Measurements from ENCODE around the gene DHRS1. TPM values are rescaled to one million over a fixed set of nuclear protein-coding genes. Genes with fewer than 3 reads are reported as not detected.
A peak's percentile ranks its signal among the peaks of the same experiment; 100 is the strongest.

DHRS1 gene
- total and polyA plus RNA-seq, 4 donors: 21.2 to 33.2 (median 28.5) TPM

- DNase-seq: no peak
- Histone ChIP-seq H3K27me3 (ENCODE audit: control insufficient read depth in 1 of 2, insufficient read depth in 2 of 2, low read length in 1 of 2) (no peaks in the 10 kb centered on the region), H3K9me3 (ENCODE audit: control insufficient read depth, low read length) (no peaks in the 10 kb centered on the region), H3K36me3 (ENCODE audit: control insufficient read depth in 1 of 2, insufficient read depth in 2 of 2, low read length in 1 of 2) (no peaks in the 10 kb centered on the region), H3K4me3 (ENCODE audit: low read length in 2 of 2) (no peak overlapping the region), H3K27ac (ENCODE audit: low read depth in 1 of 2, low read length in 2 of 2) (no peak overlapping the region), H3K4me1 (ENCODE audit: control insufficient read depth in 1 of 2, insufficient read depth in 2 of 2, low read length in 2 of 2) (no peaks in the 10 kb centered on the region)
- no peak for ATAC-seq (ENCODE audit: low FRiP score)
- intact Hi-C loops (cut with DNase I): no loop called here
- WGBS, 2 donors: 88 to 90% methylated on average over 7 of the region's 7 CpGs
These were observed 17.9 kb downstream of the DHRS1 start for GRCh38 chr14:24281636-24282035.

- Histone ChIP-seq H3K27ac (ENCODE audit: low read depth in 1 of 2, low read length in 2 of 2) (no peak overlapping the region), H3K36me3 (ENCODE audit: control insufficient read depth in 1 of 2, insufficient read depth in 2 of 2, low read length in 1 of 2) (no peaks in the 10 kb centered on the region), H3K27me3 (ENCODE audit: control insufficient read depth in 1 of 2, insufficient read depth in 2 of 2, low read length in 1 of 2) (no peaks in the 10 kb centered on the region), H3K4me1 (ENCODE audit: control insufficient read depth in 1 of 2, insufficient read depth in 2 of 2, low read length in 2 of 2) (no peaks in the 10 kb centered on the region), H3K4me3 (ENCODE audit: low read length in 2 of 2) (no peak overlapping the region), H3K9me3 (ENCODE audit: control insufficient read depth, low read length) (no peaks in the 10 kb centered on the region)
- DNase-seq: no peak
- ATAC-seq (ENCODE audit: low FRiP score): no peak
- 87 to 89% methylated on average over 6 of the region's 6 CpGs for WGBS, 2 donors
- intact Hi-C loops (cut with DNase I): no loop called here
These were observed 18.7 kb downstream of the DHRS1 start for GRCh38 chr14:24280797-24281460.

DNA sequence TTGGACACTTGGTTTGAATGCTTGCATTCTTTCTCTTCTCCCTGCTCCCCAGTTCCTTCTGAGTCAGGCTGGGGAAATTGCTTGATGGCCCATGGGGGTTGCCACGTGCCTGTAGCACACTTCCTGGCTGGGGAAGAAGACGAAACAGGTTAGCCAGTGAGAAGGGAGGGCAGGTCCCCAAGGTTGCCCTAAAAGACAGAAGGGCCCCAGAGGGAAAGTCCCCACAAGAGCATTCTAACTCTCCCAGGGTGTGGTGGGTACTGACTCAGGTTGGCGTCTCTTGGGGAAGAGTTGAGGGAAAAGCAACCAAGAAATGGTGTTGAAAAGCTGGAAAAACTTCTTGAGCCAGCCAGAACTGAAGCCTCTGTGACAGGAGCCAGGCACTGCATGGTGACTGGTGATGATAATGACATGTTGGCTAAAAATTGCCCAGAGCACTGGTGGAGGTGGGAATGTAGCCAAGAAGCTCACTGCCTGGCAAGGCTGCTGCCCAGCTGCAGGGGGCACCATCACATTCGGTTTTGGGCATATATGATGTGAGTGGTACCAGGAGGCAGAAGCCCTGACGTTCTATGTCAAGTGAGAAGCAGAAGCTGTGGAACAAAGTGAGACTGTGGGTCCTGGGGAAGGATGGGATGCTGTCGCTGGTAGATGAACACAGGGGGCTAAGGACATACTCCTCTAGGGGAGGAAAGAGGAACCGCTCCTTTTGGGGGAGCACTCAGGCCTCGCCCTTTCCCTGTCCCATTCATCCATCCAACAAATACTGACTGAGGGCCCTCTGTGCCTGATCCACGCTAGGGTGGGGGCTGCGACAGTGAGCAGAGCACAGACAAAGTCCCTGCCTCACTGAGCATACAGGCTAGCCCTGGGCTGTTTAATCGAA lies 20.0 kb downstream of the DHRS1 start:
- no peak overlapping the region for H3K27ac ChIP-seq (ENCODE audit: low read depth in 1 of 2, low read length in 2 of 2)
- no peaks in the 10 kb centered on the region for H3K27me3 ChIP-seq (ENCODE audit: control insufficient read depth in 1 of 2, insufficient read depth in 2 of 2, low read length in 1 of 2)
- intact Hi-C loops (cut with DNase I): no loop called here
- no peaks in the 10 kb centered on the region for H3K36me3 ChIP-seq (ENCODE audit: control insufficient read depth in 1 of 2, insufficient read depth in 2 of 2, low read length in 1 of 2)
- DNase-seq: no peak
- H3K4me3 ChIP-seq (ENCODE audit: low read length in 2 of 2): no peak overlapping the region
- no peaks in the 10 kb centered on the region for H3K4me1 ChIP-seq (ENCODE audit: control insufficient read depth in 1 of 2, insufficient read depth in 2 of 2, low read length in 2 of 2)
- no peaks in the 10 kb centered on the region for H3K9me3 ChIP-seq (ENCODE audit: control insufficient read depth, low read length)
- WGBS, 2 donors: 71 to 76% methylated on average over 11 of the region's 11 CpGs
- ATAC-seq (ENCODE audit: low FRiP score): no peak

DNA sequence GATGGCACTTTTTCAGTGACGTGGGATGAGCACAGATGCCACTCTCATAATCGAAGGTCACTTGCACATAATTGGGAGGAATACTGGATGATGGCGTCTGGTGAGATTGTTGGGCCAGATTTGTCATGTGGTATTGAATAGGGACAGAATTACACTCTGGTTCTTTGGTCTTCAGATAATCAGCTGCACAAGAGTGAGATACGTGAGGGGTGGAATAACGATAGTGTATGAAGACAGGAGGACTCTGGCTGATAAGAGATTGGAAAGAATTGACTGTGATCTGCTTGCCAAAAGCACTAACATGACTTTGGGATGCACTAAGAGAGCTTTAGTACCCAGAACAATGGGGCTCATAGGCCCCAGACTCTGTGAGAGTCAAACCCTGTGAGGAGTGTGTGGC lies 21.2 kb downstream of the DHRS1 start:
- Histone ChIP-seq H3K4me1 (ENCODE audit: control insufficient read depth in 1 of 2, insufficient read depth in 2 of 2, low read length in 2 of 2) (no peaks in the 10 kb centered on the region), H3K9me3 (ENCODE audit: control insufficient read depth, low read length) (no peaks in the 10 kb centered on the region), H3K4me3 (ENCODE audit: low read length in 2 of 2) (no peak overlapping the region), H3K27me3 (ENCODE audit: control insufficient read depth in 1 of 2, insufficient read depth in 2 of 2, low read length in 1 of 2) (no peaks in the 10 kb centered on the region), H3K27ac (ENCODE audit: low read depth in 1 of 2, low read length in 2 of 2) (no peak overlapping the region), H3K36me3 (ENCODE audit: control insufficient read depth in 1 of 2, insufficient read depth in 2 of 2, low read length in 1 of 2) (no peaks in the 10 kb centered on the region)
- no peak for DNase-seq
- 93 to 95% methylated on average over 5 of the region's 5 CpGs for WGBS, 2 donors
- intact Hi-C loops (cut with DNase I): no loop called here
- ATAC-seq (ENCODE audit: low FRiP score): no peak

DNA sequence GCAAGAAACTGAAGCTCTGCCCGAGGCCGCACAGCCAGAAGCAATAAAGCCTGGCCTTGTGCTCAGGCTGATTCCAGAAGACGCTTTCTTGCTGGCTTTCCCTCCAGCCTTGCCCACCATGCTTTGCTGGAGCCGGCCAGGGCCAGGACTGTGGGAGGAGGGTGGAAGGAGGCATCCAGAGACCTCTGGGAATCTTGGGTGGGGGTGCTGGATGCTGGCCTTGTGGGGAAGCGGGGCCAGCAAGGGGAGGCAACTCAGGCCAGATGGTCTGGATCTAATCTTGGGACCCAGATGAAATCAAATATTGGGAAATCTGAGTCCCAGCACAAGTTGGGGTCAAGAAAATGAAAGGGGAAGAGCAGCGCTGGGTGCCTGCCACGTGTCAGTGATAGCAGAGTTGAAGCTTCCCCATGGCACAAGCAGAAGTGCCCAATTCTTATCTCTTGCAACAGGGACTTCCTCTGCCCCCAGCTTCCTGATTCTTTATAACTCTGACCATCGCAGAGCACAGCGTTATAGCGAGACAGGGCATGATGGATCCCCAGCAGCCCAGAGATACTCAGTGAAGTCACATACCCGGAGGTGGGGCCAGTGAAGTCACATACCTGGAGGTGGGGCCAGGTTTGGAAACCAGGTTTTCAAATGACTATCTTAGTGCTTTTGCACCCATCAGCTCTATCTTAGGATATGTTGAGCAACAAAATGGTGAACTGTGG lies 21.8 kb downstream of the DHRS1 start:
- no peak overlapping the region for H3K27ac ChIP-seq (ENCODE audit: low read depth in 1 of 2, low read length in 2 of 2)
- WGBS, 2 donors: 86 to 87% methylated on average over 11 of the region's 11 CpGs
- peak; percentile 47 for ATAC-seq (ENCODE audit: low FRiP score)

DNA sequence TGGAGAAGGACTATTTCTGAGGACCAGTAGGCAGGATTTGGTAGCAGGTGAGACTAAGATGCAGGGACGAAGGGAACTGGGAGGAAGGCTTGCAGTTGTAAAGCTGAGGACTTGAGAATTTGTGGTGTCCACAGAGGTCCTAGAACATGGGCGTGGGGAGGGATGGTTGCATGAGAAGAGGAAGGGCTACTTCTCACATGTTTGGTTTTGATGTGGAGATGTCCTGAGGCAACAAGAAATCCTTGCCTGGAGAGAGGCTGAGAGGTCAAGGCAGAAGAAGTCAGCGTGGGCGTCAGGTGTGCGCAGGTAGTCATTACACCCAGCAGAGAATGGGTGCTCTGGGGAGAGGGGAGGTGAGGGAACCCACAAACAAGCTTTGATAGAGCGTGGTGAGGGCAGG lies 22.5 kb downstream of the DHRS1 start:
- no peaks in the 10 kb centered on the region for H3K4me1 ChIP-seq (ENCODE audit: control insufficient read depth in 1 of 2, insufficient read depth in 2 of 2, low read length in 2 of 2)
- no peaks in the 10 kb centered on the region for H3K9me3 ChIP-seq (ENCODE audit: control insufficient read depth, low read length)
- no peaks in the 10 kb centered on the region for H3K27me3 ChIP-seq (ENCODE audit: control insufficient read depth in 1 of 2, insufficient read depth in 2 of 2, low read length in 1 of 2)
- 91 to 96% methylated on average over 6 of the region's 6 CpGs for WGBS, 2 donors
- intact Hi-C loops (cut with DNase I): no loop called here
- ATAC-seq (ENCODE audit: low FRiP score) (no peak), DNase-seq (peak in 1 of 2 donors; percentile 39)
- no peak overlapping the region for H3K4me3 ChIP-seq (ENCODE audit: low read length in 2 of 2)
- no peaks in the 10 kb centered on the region for H3K36me3 ChIP-seq (ENCODE audit: control insufficient read depth in 1 of 2, insufficient read depth in 2 of 2, low read length in 1 of 2)
- H3K27ac ChIP-seq (ENCODE audit: low read depth in 1 of 2, low read length in 2 of 2): no peak overlapping the region

More for the DNA sequence above, 21.8 kb downstream of the DHRS1 start:
- Histone ChIP-seq H3K4me1 (ENCODE audit: control insufficient read depth in 1 of 2, insufficient read depth in 2 of 2, low read length in 2 of 2) (no peaks in the 10 kb centered on the region), H3K9me3 (ENCODE audit: control insufficient read depth, low read length) (no peaks in the 10 kb centered on the region), H3K27me3 (ENCODE audit: control insufficient read depth in 1 of 2, insufficient read depth in 2 of 2, low read length in 1 of 2) (no peaks in the 10 kb centered on the region), H3K4me3 (ENCODE audit: low read length in 2 of 2) (no peak overlapping the region), H3K36me3 (ENCODE audit: control insufficient read depth in 1 of 2, insufficient read depth in 2 of 2, low read length in 1 of 2) (no peaks in the 10 kb centered on the region)
- intact Hi-C loops (cut with DNase I): no loop called here
- DNase-seq: peak in 1 of 2 donors; percentile 62

DNA sequence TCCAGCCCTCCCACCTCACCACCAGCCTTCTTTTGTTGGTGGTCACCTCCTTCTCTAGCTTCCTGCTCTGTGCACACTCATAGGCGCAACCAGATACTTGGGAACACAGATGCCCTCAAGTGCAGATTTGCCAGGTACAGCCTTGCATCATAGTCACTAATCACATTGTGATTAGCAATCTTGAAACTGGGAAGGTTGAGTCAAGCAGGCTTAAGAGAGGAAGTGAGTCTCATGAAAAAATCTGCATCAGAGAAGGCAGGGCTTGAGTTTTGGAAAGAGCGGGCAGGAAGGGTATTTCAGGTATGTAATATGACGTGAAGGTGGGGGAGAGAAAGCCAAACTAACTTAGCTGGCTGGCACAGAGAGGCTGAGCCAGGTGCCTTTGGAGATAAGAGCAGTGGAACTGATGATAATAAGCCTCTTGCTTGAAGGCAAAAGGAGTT lies 25.5 kb downstream of the DHRS1 start:
- H3K36me3 ChIP-seq (ENCODE audit: control insufficient read depth in 1 of 2, insufficient read depth in 2 of 2, low read length in 1 of 2): no peaks in the 10 kb centered on the region
- intact Hi-C loops (cut with DNase I): no loop called here
- H3K9me3 ChIP-seq (ENCODE audit: control insufficient read depth, low read length): no peaks in the 10 kb centered on the region
- 88 to 89% methylated on average over 3 of the region's 3 CpGs for WGBS, 2 donors
- no peak for DNase-seq
- ATAC-seq (ENCODE audit: low FRiP score): no peak
- no peak overlapping the region for H3K27ac ChIP-seq (ENCODE audit: low read depth in 1 of 2, low read length in 2 of 2)
- no peaks in the 10 kb centered on the region for H3K27me3 ChIP-seq (ENCODE audit: control insufficient read depth in 1 of 2, insufficient read depth in 2 of 2, low read length in 1 of 2)
- H3K4me3 ChIP-seq (ENCODE audit: low read length in 2 of 2): no peak overlapping the region
- H3K4me1 ChIP-seq (ENCODE audit: control insufficient read depth in 1 of 2, insufficient read depth in 2 of 2, low read length in 2 of 2): no peaks in the 10 kb centered on the region

DNA sequence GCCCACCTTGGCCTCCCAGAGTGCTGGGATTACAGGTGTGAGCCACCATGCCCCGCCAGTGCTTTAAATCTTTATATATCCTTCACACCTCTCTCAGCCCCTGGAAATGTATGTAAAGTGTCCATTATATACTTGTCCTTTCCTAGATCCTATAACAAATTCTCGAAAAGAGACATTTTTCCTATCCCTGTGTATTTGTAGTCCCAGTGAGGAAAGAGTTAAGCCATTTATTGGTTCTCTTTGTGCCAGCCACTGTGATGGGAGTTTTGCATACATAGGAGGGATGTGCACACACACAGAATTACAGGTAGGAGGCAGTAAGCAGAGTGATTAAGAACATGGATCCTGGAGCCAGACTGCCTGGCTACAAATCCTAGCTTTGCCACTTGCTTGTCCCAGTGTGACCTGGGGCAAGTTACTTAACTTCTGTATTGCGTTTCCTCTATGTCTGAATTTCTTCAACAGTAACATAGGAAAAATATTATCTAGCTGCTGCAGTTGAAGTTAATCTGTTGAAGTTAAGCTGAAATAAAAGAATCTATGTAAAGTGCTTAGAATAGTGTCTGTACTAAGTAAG lies 26.1 kb downstream of the DHRS1 start:
- ATAC-seq (ENCODE audit: low FRiP score): no peak
- Histone ChIP-seq H3K4me1 (ENCODE audit: control insufficient read depth in 1 of 2, insufficient read depth in 2 of 2, low read length in 2 of 2) (no peaks in the 10 kb centered on the region), H3K27ac (ENCODE audit: low read depth in 1 of 2, low read length in 2 of 2) (no peak overlapping the region), H3K36me3 (ENCODE audit: control insufficient read depth in 1 of 2, insufficient read depth in 2 of 2, low read length in 1 of 2) (no peaks in the 10 kb centered on the region), H3K4me3 (ENCODE audit: low read length in 2 of 2) (no peak overlapping the region), H3K9me3 (ENCODE audit: control insufficient read depth, low read length) (no peaks in the 10 kb centered on the region), H3K27me3 (ENCODE audit: control insufficient read depth in 1 of 2, insufficient read depth in 2 of 2, low read length in 1 of 2) (no peaks in the 10 kb centered on the region)
- no peak for DNase-seq
- WGBS, 2 donors: 82 to 91% methylated on average over 3 of the region's 3 CpGs
- intact Hi-C loops (cut with DNase I): no loop called here

Data from aorta (tissue), 5 donors.